OCI-LY7 (cell line): ENCODE data around the gene PCDH9.

Experiments
- EZH2phosphoT487 ChIP-seq: fragments of 200-600 bp; sonication (generic); IDR thresholded peaks from 2 replicates; pipeline ENCODE4 v1.6.1; 2018; ENCODE audit warnings: low read depth, borderline replicate concordance, mild to moderate bottlenecking, mixed run types, antibody characterized with exemption, low read length, moderate library complexity, mixed read lengths
- TF ChIP-seq, protein P1 (sequence below): fragments of 200-600 bp; sonication (generic); conservative IDR thresholded peaks from 2 replicates; pipeline ENCODE4 v1.5.1; 2014; ENCODE audit warnings: mild to moderate bottlenecking, antibody characterized with exemption, low read length, moderate library complexity, mixed read lengths

DNA sequence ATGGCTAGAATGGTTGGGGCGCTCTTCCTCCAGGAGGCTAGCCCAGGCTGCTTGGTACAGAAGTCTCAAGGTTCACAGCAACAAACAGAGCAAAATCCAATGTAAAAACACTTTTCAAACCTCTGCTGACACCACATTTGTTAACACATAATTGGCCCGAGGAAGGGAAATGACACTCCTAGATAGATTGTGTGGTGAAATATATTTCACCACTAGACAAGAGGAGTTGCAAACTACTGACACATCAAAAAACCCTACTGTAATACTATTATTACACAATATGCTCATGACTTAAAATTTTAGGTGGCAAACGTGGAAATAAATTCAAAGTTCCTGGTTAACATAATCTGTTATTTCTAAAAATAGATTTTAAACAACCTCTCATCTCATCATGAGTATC, 643.6 kb downstream of the PCDH9 start:
- TF ChIP-seq EZH2phosphoT487: no peak
- TF ChIP-seq, protein P1, sequence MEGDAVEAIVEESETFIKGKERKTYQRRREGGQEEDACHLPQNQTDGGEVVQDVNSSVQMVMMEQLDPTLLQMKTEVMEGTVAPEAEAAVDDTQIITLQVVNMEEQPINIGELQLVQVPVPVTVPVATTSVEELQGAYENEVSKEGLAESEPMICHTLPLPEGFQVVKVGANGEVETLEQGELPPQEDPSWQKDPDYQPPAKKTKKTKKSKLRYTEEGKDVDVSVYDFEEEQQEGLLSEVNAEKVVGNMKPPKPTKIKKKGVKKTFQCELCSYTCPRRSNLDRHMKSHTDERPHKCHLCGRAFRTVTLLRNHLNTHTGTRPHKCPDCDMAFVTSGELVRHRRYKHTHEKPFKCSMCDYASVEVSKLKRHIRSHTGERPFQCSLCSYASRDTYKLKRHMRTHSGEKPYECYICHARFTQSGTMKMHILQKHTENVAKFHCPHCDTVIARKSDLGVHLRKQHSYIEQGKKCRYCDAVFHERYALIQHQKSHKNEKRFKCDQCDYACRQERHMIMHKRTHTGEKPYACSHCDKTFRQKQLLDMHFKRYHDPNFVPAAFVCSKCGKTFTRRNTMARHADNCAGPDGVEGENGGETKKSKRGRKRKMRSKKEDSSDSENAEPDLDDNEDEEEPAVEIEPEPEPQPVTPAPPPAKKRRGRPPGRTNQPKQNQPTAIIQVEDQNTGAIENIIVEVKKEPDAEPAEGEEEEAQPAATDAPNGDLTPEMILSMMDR: no peak
